ENCODE measurements around the gene CAMTA1.

- TF ChIP-seq POLR2AphosphoS5 (IDR thresholded peaks at IDR 0.05) = no peak
- no peak for TF ChIP-seq POLR2A (IDR thresholded peaks at IDR 0.05)
These were observed 251.1 kb downstream of the CAMTA1 start for GRCh38 chr1:7036386-7036785.

Measured in prostate gland (tissue), 1 donor.